Measurements from ENCODE around the gene USF3.
"Not testable (repeated sequence)": the region's sequence is repeated elsewhere in the genome, so short reads cannot be mapped to it uniquely, and the experiment has no call there.

USF3 gene

DNA sequence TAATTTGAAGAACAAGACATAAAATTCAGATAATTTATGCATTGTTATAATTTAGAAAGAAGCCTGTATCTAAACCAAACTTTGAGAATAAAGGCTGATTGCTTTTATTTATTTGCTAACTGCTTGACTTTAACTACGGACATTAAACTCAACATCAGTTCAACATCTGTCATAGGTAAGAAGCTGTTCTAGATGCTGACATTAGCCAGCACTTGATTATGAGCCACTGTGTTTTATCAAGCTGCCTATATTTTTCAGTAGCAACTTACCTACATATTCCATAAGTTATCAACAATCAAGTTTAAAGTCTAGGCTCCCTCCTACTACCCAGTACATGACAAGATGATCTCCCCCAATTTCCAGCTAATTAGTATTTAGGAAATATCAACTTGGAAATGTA, 42.1 kb downstream of the USF3 start:
- DNase-seq = no peak

DNA sequence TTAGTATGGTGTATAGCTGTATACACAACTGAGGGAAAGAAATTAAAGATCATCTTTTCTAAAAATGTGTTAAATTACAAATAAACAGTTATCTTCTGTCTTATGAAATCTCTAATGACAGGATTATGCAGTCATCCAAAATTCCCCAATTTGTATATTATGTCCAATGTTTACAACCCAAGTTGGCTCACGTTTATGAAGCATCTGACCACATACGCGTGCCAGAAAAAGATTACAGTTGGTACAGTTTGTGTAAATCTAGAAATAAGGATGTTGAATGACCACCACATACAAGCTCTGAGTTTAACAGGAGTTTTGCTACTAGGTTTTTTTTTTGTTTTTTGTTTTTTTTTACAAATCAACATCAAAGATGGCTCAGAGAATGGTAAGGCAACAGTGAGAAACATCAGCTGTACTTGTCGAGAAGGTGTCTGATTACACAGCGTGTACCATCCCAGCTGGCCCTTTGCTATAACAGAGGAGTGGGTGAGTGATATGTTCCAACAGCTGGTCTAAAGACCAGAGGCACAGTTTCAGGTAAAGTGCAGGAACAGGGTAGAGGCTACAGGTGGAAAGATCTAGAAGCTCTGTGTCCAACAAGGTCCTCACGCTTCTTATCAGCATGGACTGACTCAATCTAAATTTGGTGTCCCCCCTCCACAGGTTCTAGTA, 47.1 kb downstream of the USF3 start:
- no peak for DNase-seq

DNA sequence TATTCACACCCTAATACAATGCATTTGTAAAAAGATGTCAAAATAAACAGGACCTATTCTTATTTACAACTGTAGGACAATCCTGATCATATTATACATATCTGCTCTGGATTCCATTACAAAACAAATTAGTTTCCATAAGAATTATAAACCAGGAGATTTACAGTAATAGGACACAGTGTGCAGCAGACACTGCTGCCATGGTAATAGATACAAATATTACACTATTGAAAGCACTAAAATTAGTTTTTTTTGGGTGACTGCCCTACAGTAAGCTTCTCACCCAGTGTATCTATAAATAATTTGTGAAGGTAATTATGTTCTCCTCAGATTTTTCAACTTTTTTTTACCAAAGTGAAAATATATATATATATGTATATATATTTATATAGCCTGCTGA, 47.9 kb downstream of the USF3 start:
- DNase-seq = no peak

DNA sequence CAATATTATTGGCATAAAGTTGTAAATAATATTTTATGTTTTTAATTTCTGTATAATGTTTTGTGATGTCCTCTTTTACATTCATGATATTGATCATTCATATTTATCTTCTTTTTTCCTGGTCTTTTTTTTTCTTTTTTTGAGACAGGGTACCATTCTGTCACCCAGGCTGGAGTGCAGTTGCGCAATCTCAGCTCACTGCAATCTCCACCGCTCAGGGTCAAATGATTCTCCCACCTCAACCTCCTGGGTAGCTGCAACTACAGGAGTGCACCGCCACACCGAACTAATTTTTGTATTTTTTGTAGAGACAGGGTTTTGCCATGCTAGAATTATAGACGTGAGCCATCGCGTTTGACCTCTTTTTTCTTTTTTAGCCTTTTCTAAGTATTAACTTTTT, 52.9 kb downstream of the USF3 start:
- no peak for DNase-seq

DNA sequence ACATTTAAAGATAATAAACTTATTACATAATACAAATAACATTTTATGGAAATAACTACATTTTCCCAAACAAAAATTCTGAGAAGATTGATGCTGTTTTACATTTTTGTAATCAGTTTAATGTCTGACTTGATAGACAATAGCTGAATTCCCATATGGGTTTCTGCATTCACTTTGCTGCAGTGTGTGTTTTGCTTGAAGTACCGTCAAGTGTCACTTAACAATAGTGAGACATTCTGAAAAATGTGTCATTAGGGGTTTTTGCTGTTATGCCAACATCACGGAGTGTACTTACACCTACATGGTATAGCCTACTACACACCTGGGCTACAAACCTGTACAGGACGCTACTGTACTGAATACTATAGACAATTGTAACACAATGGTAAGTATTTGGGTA, 57.5 kb downstream of the USF3 start:
- no peak for DNase-seq

DNA sequence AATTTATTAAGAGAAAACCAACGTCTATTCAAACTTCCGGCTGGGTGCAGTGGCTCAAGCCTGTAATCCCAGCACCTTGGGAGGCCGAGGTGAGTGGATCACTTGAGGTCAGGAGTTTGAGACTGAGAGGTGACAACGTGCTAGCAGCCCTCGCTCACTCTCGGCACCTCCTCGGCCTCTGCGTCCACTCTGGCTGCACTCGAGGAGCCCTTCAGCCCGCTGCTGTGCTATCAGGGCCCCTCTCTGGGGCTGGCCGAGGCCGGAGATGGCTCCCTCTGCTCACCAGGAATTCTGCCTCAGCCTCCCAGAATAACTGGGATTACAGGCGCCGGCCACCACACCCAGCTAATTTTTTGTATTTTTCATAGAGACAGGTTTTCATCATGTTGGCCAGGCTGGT, 58.7 kb downstream of the USF3 start:
- DNase-seq = no peak

DNA sequence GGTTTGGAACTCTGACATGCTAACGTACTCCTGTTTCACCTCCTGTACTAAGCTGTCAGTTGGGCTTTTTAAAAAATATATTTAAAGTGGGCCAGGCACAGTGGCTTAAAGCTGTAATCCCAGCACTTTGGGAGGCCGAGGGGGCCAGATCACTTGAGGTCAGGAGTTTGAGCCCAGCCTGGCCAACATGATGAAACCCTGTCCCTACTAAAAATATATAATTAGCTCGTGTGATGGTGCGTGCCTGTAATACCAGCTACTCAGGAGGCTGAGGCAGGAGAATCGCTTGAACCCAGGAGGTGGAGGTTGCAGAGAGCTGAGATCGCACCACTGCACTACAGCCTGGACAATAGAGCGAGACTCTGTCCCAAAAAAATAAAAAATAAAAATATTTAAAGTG, 60.4 kb downstream of the USF3 start:
- DNase-seq = not testable (repeated sequence)

DNA sequence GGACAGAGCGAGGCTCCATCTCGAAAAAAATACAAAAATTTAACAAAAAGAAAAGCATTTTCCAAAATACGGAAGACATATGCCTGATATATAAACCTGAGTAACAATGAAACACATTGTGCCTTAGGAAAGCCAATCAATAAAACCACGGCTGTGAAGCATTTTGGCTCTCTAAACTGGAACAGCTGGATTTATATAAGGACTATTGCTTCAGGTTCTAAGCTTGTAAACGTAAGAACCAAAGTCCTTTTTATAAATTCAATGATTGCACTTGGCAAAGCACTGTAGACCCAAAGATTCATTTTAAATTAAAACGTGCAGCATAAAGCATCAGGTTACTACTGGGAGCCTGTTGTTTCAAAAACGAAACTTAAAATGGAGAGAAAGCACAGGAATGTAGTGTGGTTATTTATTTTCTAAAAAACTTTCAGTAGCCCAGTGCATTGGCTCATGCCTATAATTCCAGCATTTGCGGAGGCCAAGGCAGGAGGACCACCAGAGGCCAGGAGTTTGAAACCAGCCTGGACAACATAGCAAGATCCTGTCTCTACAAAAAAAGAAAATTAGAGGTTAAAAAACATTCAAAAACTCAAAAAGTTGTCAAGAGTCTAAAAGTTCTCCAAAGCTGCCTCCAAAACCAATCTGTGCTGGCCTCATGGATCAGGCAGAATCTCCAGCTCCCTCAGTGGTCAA, 61.5 kb downstream of the USF3 start:
- DNase-seq = no peak

DNA sequence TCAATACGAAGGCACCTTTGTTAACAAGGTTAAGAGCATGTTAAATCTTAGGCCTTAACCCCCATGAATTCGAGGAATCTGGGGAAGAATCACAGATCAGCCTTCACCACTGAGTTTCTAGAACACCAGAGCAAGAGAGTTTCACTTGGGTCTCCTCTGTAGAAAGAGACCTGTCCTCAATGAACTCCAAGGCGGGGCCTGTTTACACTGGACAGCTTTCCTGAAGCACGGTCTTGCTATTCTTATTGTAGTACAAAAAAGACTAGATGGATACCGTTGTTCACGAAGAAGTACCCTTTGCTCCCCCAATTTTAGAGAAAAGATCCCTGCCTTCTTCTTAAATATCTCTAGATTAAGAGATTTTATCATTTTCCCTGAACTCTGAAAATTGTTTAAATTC, 64.9 kb downstream of the USF3 start:
- DNase-seq = no peak

DNA sequence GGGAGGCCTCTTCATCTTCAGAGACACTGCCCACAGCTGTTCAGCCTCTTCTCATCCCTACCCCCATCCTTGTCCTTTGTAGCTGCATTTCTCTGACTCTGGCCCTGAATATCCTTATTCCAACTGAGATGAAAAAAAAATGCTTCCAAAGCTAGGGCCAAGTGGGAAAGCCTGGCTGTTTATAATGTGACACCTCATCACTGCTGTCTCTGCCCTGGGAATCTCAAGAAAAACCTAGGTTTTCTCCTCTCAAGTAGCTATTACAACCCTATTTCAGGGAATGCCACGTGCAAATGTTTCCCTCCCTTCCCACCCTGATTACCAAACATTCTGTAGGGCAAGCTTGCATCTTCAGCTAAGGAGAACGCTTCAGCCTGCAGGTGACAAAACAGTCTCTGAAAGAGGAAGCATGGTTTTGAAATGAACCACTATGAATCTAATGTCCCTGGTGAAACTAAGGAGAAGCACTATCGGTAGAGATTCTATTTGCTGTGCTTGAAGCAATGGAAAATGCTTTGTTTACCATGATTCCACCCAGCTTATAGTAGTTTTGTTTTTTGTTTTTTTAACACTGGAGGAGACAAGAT, 65.4 kb downstream of the USF3 start:
- no peak for DNase-seq

DNA sequence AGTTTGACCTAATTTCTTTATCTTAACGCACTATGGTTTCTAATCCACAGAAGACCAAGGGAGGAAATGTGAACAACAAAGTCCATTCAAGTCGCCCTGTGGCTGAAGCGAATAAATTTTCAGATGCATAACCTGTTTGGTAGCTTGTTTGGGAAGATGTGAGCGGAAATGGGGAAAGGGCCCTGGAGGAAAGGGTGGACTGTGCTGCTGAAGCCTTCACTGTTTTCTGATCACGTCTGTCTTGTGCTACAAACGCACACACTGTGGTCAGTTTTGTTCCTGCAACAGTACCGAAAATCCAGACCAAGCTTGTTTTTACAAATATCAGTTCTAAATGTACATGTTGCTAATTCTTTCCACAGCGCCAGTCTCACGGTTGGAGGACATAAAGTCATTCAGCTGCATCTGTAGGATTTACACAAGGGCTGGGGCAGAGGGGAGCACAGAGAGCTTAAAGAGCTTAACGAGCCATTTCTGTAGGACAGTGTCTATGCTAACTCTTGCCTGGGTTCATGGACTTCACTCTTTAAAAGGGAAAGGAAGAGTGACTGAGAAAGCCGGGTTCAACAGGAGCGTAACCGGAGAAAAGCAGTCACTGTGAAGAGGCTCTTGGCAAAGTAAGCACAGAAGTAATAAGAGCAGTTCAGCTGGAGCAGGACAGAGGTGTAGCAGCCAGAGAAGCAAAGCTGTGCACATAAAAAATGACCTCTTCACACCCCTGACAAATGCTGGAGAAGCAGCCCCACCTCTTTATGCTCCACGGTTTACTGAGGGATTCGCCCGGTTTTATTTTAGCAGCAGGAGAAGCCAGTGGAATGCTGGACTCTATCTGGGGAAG, 66.6 kb downstream of the USF3 start:
- DNase-seq = no peak

DNA sequence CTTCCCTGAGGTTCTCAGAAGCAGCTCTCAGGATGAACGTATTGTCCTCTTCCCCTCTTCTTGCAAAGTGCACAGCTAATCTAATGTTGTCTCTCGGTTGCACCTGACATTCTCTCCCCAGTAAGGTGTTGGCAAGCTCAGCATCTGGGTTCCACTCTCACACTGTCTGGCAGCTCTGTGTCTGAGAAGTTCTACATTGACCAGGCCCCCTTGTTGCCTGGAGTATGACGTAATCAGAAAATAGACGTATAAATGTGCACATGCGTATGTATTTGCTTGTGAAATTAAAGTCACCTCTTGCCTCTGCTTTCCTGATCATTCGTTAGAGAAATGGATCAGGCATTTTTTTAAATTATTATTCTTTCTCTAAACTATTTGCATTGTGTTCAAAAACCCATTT, 67.7 kb downstream of the USF3 start:
- DNase-seq = no peak

DNA sequence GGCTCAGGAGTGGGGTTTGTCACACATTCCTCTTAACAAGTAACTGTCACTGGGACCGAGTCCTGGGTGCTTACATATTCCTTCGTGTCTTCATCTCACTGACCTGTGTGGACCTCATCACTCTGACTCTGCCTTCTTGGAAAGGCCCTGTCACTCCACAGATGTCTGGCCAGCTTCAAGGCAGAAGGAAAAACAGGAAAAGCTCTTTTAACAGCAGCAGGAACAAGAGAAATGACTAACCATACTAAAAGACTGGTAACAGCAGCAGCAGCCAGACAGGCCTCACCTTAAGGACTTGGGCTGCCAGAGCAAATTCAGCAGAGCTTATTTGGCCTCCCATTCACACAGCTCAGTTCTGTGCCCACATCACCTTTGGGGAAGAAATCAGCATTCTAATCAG, 68.1 kb downstream of the USF3 start:
- no peak for DNase-seq

DNA sequence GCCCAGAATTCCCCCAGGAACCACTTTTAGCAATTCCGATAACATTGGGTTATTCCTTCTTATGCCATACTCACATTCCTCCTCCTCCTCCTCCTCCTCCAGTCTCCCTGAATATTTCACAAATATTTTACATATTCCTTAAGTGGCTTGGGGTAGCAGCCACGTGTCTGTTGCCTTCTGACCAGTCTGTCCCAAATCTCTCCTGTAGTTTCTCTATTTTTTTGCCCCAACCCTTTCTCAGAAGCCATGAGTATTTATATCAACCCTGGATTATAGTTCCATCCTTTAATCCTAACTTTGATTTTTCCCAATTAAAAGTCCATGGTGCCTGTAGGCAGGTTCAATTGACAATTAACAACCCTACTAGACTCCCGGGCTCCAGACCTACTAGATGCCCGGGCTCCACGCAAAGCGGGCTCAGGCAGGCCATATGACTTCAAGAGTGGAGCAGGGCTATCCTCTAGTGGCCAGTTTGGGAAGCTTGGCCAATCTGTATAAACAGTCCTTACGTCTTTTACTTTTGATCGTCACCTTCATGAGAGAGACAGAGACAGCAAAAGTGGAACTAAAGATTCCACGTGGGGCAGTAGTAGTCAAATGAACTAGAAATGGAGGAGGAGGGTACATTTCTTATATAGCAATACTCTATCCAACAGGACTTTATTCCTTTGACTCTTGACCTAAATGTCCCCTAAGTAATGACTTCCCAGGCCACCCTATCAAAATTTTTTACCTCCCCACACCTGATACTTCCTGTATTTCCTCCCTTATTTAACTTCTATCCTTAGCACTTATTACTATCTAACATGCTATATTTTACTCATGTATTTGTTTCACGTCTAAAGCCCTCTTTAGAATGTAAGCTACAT, 69.7 kb downstream of the USF3 start:
- peak; percentile 56 for DNase-seq

DNA sequence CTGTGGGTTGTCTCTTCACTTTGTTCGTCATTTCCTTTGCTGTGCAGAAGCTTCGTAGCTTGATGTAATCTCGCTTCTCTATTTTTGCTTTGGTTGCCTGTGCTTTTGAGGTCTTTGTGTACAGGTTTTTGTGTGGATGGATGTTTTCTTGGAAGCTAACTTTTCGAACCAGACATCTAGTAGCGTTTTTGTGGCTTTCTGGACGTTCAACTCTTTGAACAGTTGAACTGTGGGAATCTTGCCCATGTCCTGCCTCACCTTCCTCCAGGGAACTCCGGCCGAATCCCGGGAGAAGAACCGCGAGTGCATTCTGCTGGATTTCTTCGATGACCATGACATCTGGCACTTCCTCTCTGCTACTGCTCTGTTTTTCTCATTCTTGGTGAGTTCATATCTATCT, 70.6 kb downstream of the USF3 start:
- no peak for DNase-seq

DNA sequence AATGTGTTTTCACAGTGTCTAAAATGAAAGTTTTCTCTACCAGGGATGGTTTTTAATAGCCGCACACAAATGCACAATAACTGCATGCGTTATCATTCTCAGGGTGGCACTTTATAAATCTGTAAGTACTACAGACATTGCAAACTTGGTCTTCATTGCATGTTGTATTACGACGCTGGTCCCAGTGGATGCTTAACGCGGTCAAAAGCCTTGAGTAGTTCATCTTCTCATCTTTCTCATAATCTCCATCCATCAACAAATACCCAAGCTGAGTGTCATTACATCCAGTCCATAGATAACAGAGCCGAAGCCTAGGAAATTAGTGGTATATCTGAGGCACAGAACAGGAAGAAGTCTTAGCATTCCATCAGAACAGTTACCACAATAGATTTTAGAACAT, 72.6 kb downstream of the USF3 start:
- DNase-seq = no peak

DNA sequence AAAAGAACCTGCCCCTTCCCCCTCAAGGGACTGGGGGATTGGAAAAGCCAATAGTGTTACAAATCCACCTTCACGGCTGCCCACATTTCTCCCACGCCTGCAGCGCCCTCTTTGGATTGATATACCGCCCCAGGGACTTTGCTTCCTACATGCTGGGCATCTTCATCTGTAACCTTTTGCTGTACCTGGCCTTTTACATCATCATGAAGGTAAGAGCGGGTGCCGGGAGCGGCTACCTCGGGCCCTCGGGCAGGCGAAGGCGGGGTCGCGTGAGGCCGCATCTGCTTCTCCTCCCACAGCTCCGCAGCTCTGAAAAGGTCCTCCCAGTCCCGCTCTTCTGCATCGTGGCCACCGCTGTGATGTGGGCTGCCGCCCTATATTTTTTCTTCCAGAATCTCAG, 73.1 kb downstream of the USF3 start:
- DNase-seq = no peak

DNA sequence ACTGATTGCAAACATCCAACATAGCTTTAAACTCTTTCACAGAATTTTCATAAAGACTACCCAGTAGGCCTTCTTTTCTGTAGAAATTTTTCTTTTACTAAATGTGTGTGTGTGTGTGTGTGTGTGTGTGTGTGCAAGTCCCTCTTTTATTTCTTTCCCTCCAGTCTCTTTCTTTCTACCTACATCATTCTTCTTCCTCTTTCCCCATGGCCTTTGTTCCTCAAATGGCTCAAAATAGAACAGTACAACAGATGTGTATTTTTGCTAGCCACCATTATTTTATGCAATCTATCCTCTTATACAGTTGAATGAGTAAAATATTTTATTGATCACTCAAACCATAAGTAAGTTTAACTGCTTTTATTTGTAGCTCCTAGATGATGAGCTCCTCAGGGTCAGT, 76.4 kb downstream of the USF3 start:
- DNase-seq = no peak

DNA sequence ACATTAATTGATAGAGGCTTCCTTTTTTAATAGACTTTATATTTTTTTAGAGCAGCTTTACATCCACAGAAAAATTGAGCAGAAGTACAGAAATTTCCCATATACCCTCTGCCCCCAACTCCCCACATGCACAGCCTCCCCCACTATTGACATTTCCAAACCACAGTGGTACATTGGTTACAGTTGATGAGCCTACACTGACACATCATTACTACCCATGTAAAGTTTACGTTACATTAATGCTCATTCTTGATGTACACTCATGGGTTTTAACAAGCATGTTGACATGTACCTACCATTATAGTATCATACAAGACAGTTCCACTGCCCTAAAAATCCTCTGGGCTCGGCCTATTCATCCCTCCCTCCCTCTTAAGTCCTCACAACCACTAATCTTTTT, 78.7 kb downstream of the USF3 start:
- DNase-seq = no peak

DNA sequence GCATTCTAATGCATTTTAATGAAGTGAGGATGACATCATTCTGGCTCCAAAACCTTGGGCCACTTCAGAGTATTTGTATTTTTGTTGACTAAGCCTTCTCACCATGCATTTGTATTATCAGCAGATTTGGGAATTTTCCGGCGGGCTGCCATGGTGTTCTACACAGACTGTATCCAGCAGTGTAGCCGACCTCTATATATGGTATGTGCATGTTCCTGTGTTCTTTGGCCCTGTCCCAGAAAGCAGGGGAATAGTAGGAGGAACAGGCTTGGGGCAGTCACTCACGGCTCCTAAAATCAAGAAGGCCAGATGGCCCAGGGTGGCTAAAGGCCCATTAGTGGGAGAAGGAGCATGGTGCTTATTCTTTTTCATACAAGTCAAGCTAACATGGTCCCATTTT, 80.5 kb downstream of the USF3 start:
- peak; percentile 9 for DNase-seq

DNA sequence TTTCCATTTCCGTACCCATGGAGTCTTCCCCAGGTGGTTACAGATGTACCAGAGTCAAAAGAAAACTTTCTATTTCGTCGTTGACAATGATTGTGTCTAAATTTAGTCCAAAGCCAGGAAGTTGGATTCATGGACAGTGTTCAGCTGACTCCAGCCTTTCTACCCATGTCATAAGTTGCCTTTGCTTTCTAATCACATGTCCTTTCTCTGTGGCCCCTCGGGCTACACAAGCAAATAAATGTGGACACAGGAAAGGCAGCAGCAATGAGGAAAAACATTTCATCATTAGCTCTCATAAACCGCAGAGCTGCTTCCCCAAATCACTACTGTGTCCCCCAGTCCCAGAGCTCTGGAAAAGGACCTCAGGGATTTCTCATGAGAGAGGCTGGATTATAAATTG, 82.0 kb downstream of the USF3 start:
- no peak for DNase-seq

DNA sequence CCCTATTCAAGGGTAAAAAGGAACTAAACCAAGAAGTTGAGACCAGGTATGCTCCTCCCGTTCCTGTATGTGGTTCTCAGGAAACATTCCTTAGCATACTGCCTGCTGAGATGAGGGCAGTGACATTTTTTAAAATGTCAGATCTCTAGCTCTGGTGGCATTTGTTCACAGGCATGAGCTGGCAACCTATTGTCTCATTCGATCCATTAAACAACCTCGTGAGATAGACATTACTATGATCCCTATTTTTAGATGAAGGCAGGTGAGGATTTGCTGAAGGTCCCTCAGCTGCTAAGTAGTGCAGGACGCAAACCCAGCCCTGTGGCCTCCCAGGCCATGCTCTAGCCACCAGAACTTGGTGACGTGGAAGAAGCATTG, 89.2 kb downstream of the USF3 start:
- no peak for DNase-seq
